Memory B cell (primary cell): ENCODE measurements around the gene NAALADL2.
"Not testable (repeated sequence)": the region's sequence is repeated elsewhere in the genome, so short reads cannot be mapped to it uniquely, and the experiment has no call there.

ENCODE experiments used
- ATAC-seq: fragments of 150-1000 bp; cut with Tn5 transposase; 2 replicates; pipeline ENCODE4 v1.10.0; 2021; ENCODE audit warnings: low read depth, mild to moderate bottlenecking, moderate library complexity
- DNase-seq, 2 donors: peaks; one replicate each; pipeline ENCODE4 v3.0.0; 2022; ENCODE audit warnings: low spot score in 2 of 2
- H3K27ac Mint-ChIP-seq: one replicate; pipeline ENCODE4 v1.8.0; 2022; ENCODE audit warnings: mild to moderate bottlenecking, moderate library complexity, mixed read lengths
- H3K27me3 Mint-ChIP-seq: one replicate; pipeline ENCODE4 v1.8.0; 2022; ENCODE audit warnings: mixed read lengths
- H3K36me3 Mint-ChIP-seq: one replicate; pipeline ENCODE4 v1.8.0; 2022; ENCODE audit warnings: mild to moderate bottlenecking, mixed read lengths
- H3K4me1 Mint-ChIP-seq: one replicate; pipeline ENCODE4 v1.8.0; 2022; ENCODE audit warnings: mixed read lengths
- H3K4me3 Mint-ChIP-seq: one replicate; pipeline ENCODE4 v1.8.0; 2022; ENCODE audit warnings: mild to moderate bottlenecking, moderate library complexity, mixed read lengths
- H3K9me3 Mint-ChIP-seq: one replicate; pipeline ENCODE4 v1.8.0; 2022; ENCODE audit warnings: mixed read lengths

The NAALADL2 gene

GRCh38 chr3:175512700-175513099 is 653.6 kb downstream of the NAALADL2 start:
- ATAC-seq = no peak
- no peaks in the 10 kb centered on the region for H3K4me1 Mint-ChIP-seq
- no peak overlapping the region for H3K4me3 Mint-ChIP-seq

GRCh38 chr3:175518459-175518858 is 659.3 kb downstream of the NAALADL2 start:
- no peak overlapping the region for H3K4me3 Mint-ChIP-seq

More at GRCh38 chr3:175512700-175513099, 653.6 kb downstream of the NAALADL2 start:
- DNase-seq = no peak
- H3K9me3 Mint-ChIP-seq = peaks cover 2% of the 10 kb centered on the region
- H3K36me3 Mint-ChIP-seq = no peaks in the 10 kb centered on the region
- H3K27ac Mint-ChIP-seq = no peak overlapping the region
- H3K27me3 Mint-ChIP-seq = no peaks in the 10 kb centered on the region

GRCh38 chr3:175521406-175521805 is 662.3 kb downstream of the NAALADL2 start:
- H3K27ac Mint-ChIP-seq = no peak overlapping the region
- ATAC-seq (no peak), DNase-seq (no peak)
- H3K4me3 Mint-ChIP-seq = no peak overlapping the region
- H3K9me3 Mint-ChIP-seq = peaks cover 2% of the 10 kb centered on the region
- H3K27me3 Mint-ChIP-seq = no peaks in the 10 kb centered on the region
- H3K36me3 Mint-ChIP-seq = no peaks in the 10 kb centered on the region
- H3K4me1 Mint-ChIP-seq = no peaks in the 10 kb centered on the region

More at GRCh38 chr3:175518459-175518858, 659.3 kb downstream of the NAALADL2 start:
- peaks cover 2% of the 10 kb centered on the region for H3K9me3 Mint-ChIP-seq
- DNase-seq (no peak), ATAC-seq (no peak)
- no peaks in the 10 kb centered on the region for H3K27me3 Mint-ChIP-seq
- no peaks in the 10 kb centered on the region for H3K36me3 Mint-ChIP-seq
- H3K27ac Mint-ChIP-seq = no peak overlapping the region
- H3K4me1 Mint-ChIP-seq = no peaks in the 10 kb centered on the region

- peaks cover 4% of the 10 kb centered on the region for H3K9me3 Mint-ChIP-seq
- no peaks in the 10 kb centered on the region for H3K27me3 Mint-ChIP-seq
- no peaks in the 10 kb centered on the region for H3K4me1 Mint-ChIP-seq
- H3K36me3 Mint-ChIP-seq = no peaks in the 10 kb centered on the region
- DNase-seq = no peak
- H3K27ac Mint-ChIP-seq = no peak overlapping the region
- H3K4me3 Mint-ChIP-seq = peak overlapping the region; percentile 11
- no peak for ATAC-seq
These were observed 667.1 kb downstream of the NAALADL2 start for GRCh38 chr3:175526191-175526590.

GRCh38 chr3:175526609-175527280 is 667.6 kb downstream of the NAALADL2 start:
- no peak for DNase-seq
- Mint-ChIP-seq H3K27me3 (no peaks in the 10 kb centered on the region), H3K36me3 (no peaks in the 10 kb centered on the region), H3K4me3 (peak overlapping the region; percentile 11), H3K4me1 (no peaks in the 10 kb centered on the region), H3K9me3 (peaks cover 4% of the 10 kb centered on the region), H3K27ac (no peak overlapping the region)
- ATAC-seq = no peak

GRCh38 chr3:175528693-175529092 is 669.6 kb downstream of the NAALADL2 start:
- H3K27me3 Mint-ChIP-seq, H3K4me1 Mint-ChIP-seq, H3K4me3 Mint-ChIP-seq, H3K9me3 Mint-ChIP-seq, H3K27ac Mint-ChIP-seq, H3K36me3 Mint-ChIP-seq, DNase-seq, ATAC-seq: not testable (repeated sequence)

GRCh38 chr3:175535351-175535750 is 676.2 kb downstream of the NAALADL2 start:
- Mint-ChIP-seq H3K27me3 (no peaks in the 10 kb centered on the region), H3K4me3 (no peak overlapping the region), H3K4me1 (no peaks in the 10 kb centered on the region), H3K36me3 (no peaks in the 10 kb centered on the region), H3K27ac (no peak overlapping the region), H3K9me3 (peaks cover 6% of the 10 kb centered on the region)
- ATAC-seq (no peak), DNase-seq (no peak)

- DNase-seq = no peak
- Mint-ChIP-seq H3K4me3 (no peak overlapping the region), H3K27ac (no peak overlapping the region), H3K4me1 (no peaks in the 10 kb centered on the region), H3K27me3 (no peaks in the 10 kb centered on the region), H3K36me3 (no peaks in the 10 kb centered on the region), H3K9me3 (peaks cover 7% of the 10 kb centered on the region)
- no peak for ATAC-seq
These were observed 687.0 kb downstream of the NAALADL2 start for GRCh38 chr3:175546115-175546514.

- H3K27me3 Mint-ChIP-seq = no peaks in the 10 kb centered on the region
- H3K36me3 Mint-ChIP-seq = no peaks in the 10 kb centered on the region
- H3K9me3 Mint-ChIP-seq = peaks cover 8% of the 10 kb centered on the region
- ATAC-seq = no peak
- no peak overlapping the region for H3K4me3 Mint-ChIP-seq
- no peaks in the 10 kb centered on the region for H3K4me1 Mint-ChIP-seq
- DNase-seq = no peak
- H3K27ac Mint-ChIP-seq = no peak overlapping the region
These were observed 693.8 kb downstream of the NAALADL2 start for GRCh38 chr3:175552929-175553328.

- ATAC-seq = no peak
- Mint-ChIP-seq H3K27ac (no peak overlapping the region), H3K4me1 (no peaks in the 10 kb centered on the region), H3K4me3 (no peak overlapping the region), H3K9me3 (peaks cover 9% of the 10 kb centered on the region), H3K27me3 (no peaks in the 10 kb centered on the region), H3K36me3 (no peaks in the 10 kb centered on the region)
- no peak for DNase-seq
These were observed 695.7 kb downstream of the NAALADL2 start for GRCh38 chr3:175554801-175555200.

- Mint-ChIP-seq H3K27me3 (no peaks in the 10 kb centered on the region), H3K9me3 (peaks cover 8% of the 10 kb centered on the region), H3K4me1 (no peaks in the 10 kb centered on the region), H3K27ac (no peak overlapping the region), H3K4me3 (no peak overlapping the region), H3K36me3 (no peaks in the 10 kb centered on the region)
- DNase-seq = no peak
- no peak for ATAC-seq
These were observed 699.1 kb downstream of the NAALADL2 start for GRCh38 chr3:175558261-175558660.

- ATAC-seq (no peak), DNase-seq (no peak)
- Mint-ChIP-seq H3K27me3 (no peaks in the 10 kb centered on the region), H3K27ac (no peak overlapping the region), H3K9me3 (peaks cover 6% of the 10 kb centered on the region), H3K4me1 (no peaks in the 10 kb centered on the region), H3K36me3 (no peaks in the 10 kb centered on the region), H3K4me3 (no peak overlapping the region)
These were observed 705.2 kb downstream of the NAALADL2 start for GRCh38 chr3:175564363-175564762.

- ATAC-seq (no peak), DNase-seq (no peak)
- H3K27ac Mint-ChIP-seq = no peak overlapping the region
- H3K27me3 Mint-ChIP-seq = no peaks in the 10 kb centered on the region
- no peak overlapping the region for H3K4me3 Mint-ChIP-seq
- no peaks in the 10 kb centered on the region for H3K4me1 Mint-ChIP-seq
- no peaks in the 10 kb centered on the region for H3K36me3 Mint-ChIP-seq
- H3K9me3 Mint-ChIP-seq = peaks cover 4% of the 10 kb centered on the region
These were observed 712.0 kb downstream of the NAALADL2 start for GRCh38 chr3:175571096-175571495.

GRCh38 chr3:175573226-175573625 is 714.1 kb downstream of the NAALADL2 start:
- H3K4me3 Mint-ChIP-seq = no peak overlapping the region
- peaks cover 2% of the 10 kb centered on the region for H3K9me3 Mint-ChIP-seq
- H3K27ac Mint-ChIP-seq = no peak overlapping the region
- no peaks in the 10 kb centered on the region for H3K36me3 Mint-ChIP-seq
- H3K27me3 Mint-ChIP-seq = no peaks in the 10 kb centered on the region
- ATAC-seq = no peak
- DNase-seq = no peak
- no peaks in the 10 kb centered on the region for H3K4me1 Mint-ChIP-seq

- H3K27me3 Mint-ChIP-seq = no peaks in the 10 kb centered on the region
- ATAC-seq (no peak), DNase-seq (no peak)
- no peaks in the 10 kb centered on the region for H3K9me3 Mint-ChIP-seq
- no peaks in the 10 kb centered on the region for H3K4me1 Mint-ChIP-seq
- no peak overlapping the region for H3K4me3 Mint-ChIP-seq
- no peaks in the 10 kb centered on the region for H3K36me3 Mint-ChIP-seq
- no peak overlapping the region for H3K27ac Mint-ChIP-seq
These were observed 721.2 kb downstream of the NAALADL2 start for GRCh38 chr3:175580318-175580717.
